A549 (cell line): ENCODE results near the gene SFI1.

Experiments
- POLR2AphosphoS2 ChIP-seq: conservative IDR thresholded peaks from 2 replicates; pipeline ENCODE4 v1.6.1; 2012; ENCODE audit warnings: low read length, improper control_type of control experiment, inconsistent platforms
- TF ChIP-seq, protein P1 (sequence below): fragments of >200 bp; sonication (Bioruptor Twin); formaldehyde crosslinking; IDR thresholded peaks from 3 replicates; pipeline ENCODE4 v1.5.1; 2016

- no peak for TF ChIP-seq POLR2AphosphoS2
- TF ChIP-seq, protein P1, sequence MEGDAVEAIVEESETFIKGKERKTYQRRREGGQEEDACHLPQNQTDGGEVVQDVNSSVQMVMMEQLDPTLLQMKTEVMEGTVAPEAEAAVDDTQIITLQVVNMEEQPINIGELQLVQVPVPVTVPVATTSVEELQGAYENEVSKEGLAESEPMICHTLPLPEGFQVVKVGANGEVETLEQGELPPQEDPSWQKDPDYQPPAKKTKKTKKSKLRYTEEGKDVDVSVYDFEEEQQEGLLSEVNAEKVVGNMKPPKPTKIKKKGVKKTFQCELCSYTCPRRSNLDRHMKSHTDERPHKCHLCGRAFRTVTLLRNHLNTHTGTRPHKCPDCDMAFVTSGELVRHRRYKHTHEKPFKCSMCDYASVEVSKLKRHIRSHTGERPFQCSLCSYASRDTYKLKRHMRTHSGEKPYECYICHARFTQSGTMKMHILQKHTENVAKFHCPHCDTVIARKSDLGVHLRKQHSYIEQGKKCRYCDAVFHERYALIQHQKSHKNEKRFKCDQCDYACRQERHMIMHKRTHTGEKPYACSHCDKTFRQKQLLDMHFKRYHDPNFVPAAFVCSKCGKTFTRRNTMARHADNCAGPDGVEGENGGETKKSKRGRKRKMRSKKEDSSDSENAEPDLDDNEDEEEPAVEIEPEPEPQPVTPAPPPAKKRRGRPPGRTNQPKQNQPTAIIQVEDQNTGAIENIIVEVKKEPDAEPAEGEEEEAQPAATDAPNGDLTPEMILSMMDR: no peak
Observed at GRCh38 chr22:31530823-31531195, 34.5 kb downstream of the SFI1 start.
